Activated T-cell treated with anti-CD3 and anti-CD28 coated beads for 1 hour (primary cell): ENCODE data around the gene TLCD3B.
A peak's percentile ranks its signal among the peaks of the same experiment; 100 is the strongest.
"Not testable (repeated sequence)": the region's sequence is repeated elsewhere in the genome, so short reads cannot be mapped to it uniquely, and the experiment has no call there.

Experiments
- DNase-seq: peaks from one replicate; pipeline ENCODE4 v3.0.0-alpha.2; 2020; ENCODE audit warnings: low read depth

The TLCD3B gene

GRCh38 chr16:30025574-30025973 is 5.5 kb downstream of the TLCD3B start:
- no peak for DNase-seq

GRCh38 chr16:30025156-30025555 is 5.9 kb downstream of the TLCD3B start:
- no peak for DNase-seq

- no peak for DNase-seq
Measured at GRCh38 chr16:30024451-30024850, 6.6 kb downstream of the TLCD3B start.

- no peak for DNase-seq
Measured at GRCh38 chr16:30023586-30023985, 7.5 kb downstream of the TLCD3B start.

DNA sequence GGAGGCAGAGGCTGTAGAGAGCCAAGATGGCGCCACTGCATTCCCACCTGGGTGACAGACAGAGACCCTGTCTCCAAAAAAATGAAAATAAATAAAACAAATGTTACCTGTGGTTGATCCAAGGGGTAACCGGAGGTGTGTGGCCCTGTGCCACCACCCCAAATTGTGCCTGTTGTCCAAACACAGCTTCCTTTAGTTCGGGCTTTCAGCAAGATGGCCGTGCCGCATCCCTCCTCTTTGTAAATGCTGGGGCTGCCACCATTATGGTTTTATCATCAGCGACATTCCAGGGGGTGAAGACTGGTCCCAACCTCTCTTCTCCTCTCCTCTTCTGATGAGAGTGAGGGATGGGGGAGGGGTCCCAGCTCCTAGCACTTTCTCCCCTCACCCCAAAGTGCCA is 8.2 kb downstream of the TLCD3B start, which contains the start of gene C16orf92:
Gene C16orf92 (plus strand): TSS at position 312 of the 400 bp plus-strand sequence. CDS start 143 bp downstream, outside the sequence.
- no peak for DNase-seq

- DNase-seq = no peak
Measured at GRCh38 chr16:30018731-30019158, 12.3 kb downstream of the TLCD3B start.

DNA sequence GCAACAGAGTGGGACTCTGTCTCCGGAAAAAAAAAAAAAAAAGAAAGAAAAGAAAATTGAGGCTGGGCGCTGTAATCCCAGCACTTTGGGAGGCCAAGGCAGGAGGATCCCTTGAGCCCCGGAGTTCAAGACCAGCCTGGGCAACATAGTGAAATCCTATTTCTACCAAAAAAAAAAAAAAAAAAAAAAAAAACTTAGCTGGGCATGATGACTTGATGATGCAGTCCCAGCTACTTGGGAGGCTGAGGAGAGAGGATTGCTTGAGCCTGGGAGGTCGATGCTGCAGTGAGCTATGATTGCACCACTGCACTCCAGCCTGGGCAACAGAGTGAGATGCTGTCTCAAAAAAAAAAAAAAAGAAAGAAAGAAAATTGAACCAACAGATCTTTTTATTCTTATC is 13.1 kb downstream of the TLCD3B start:
- not testable (repeated sequence) for DNase-seq

DNA sequence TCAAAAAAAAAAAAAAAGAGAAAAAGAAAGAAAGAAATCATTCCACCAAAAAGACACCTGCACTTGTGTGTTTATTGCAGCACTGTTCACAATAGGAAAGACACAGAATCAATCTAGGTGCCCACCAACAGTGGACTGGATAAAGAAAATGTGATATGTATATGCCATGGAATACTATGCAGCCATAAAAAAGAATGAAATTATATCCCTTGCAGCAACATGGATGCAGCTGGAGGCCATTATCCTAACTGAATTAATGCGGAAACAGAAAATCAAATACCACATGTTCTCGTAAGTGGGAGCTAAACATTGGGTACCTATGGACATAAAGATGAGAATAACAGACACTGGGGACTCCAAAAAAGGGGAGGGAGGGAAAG is 13.8 kb downstream of the TLCD3B start:
- no peak for DNase-seq

- DNase-seq = no peak
Measured at GRCh38 chr16:30016555-30017276, 14.4 kb downstream of the TLCD3B start.

DNA sequence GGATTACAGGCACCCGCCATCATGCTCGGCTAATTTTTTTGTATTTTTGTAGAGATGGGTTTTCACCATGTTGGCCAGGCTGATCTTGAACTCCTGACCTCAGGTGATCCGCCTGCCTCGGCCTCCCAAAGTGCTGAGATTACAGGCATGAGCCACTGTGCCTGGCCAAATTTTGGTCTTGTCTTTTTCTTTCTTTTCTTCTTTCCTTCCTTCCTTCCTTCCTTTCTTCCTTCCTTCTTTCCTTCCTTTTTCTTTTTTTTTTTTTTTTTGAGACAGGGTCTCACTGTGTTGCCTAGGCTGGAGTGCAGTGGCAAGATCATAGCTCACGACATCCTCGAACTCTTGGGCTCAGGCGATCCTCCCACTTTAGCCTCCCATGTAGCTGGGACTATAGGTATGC is 15.6 kb downstream of the TLCD3B start:
- not testable (repeated sequence) for DNase-seq

DNA sequence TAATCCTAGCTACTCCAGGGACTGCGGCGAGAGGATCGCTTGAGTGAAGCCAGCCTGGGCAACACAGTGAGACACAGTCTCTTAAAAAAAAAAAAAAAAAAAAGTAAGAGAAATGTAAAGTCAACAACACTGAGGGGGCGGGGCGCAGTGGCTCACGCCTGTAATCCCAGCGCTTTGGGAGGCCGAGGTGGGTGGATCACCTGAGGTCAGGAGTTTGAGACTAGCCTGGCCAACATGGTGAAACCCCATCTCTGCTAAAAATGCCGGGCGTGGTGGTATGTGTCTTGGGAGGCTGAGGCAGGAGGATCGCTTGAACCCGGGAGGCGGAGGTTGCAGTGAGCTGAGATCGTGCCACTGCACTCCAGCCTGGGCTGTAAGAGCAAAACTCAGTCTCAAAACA is 18.5 kb downstream of the TLCD3B start:
- not testable (repeated sequence) for DNase-seq

GRCh38 chr16:30011714-30012504 is 19.2 kb downstream of the TLCD3B start:
- no peak for DNase-seq

DNA sequence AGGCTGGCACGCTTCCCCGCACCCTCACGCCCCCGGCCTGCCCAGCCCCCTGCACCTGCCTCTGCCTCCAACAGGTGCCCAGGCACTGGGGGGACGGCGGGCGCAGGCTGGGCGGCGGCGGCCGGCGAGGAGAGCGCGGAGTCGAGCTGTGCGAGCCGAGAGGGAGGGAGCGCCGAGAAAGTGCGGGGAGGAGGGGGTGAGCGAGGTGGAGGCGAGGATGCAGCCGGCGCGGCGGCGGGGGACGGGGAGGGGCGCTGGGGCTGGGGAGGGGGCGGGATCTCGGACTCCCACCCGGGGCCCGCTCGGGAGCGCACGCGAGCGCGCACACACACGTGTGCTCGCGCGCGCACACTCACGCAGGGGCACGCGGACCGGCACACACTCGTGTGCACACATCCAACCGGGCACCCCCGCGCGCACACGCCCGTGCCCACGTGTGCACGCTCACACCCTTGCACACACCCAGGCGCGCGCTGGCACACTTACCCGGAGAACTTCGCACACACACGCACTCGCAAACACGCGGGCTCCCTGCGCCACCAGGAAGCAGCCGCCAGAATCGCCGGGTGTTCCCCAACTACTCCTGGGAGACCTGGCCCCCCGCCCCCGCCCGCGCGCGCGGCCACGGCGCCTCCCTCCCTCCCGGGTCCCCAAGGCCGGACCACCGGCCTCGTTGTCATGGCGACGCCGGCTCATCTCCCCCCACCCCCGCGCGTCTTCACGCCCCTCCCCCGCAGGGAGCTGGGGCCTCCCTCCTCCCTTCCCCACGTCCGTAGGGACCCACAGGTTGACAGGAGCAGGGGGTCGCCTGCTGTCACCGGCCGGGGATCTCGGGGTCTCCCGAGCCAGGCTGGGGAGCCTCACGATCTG is 20.0 kb downstream of the TLCD3B start, which contains the start of gene DOC2A:
Gene DOC2A (minus strand): TSS at position 184 of the 870 bp plus-strand sequence. CDS start 805 bp downstream, outside the sequence.
- DNase-seq = no peak

DNA sequence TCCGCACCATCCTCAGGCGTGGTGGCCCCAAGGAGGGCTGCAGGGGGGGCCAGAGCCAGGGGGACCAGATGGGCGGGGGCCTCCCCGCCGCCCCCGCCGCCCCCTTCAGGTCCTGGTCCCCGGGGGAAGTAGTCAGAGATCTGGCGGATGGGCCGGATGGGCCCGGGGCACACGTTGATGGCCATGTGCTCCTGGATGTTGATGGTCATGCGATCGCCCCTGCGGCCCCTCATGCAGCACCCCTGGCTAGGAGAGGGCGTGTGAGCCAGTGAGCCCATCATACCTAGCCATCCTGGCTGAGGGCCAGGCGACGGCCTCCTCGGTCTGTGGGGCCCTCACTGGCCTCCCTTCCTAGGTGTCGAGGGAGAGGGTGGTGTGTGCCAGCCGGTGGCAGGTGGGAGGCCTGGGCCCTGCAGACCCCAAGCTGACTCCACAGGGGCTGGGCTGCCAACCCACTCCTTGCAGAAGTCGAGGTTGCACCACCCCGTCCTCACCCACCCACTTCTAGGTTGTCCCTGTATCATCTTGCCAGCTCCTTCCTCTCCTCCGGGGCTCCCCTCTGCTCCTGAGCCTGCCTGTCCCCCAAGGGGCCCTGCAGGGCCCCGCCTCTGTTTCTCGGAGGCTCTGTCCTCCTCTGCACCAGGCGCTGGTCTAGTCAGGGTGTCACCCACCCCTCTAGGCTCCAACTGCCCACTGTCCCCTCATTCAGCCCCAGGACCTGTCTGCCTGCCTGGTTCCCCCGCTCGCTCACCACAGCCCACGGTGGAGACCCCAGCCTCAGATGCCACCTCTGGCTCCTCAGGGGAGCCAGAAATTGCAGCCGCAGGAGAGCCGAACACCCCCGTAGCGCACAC is 20.9 kb downstream of the TLCD3B start:
- no peak for DNase-seq

- no peak for DNase-seq
Measured at GRCh38 chr16:30009085-30009862, 21.8 kb downstream of the TLCD3B start.

- DNase-seq = no peak
Measured at GRCh38 chr16:30007378-30007895, 23.6 kb downstream of the TLCD3B start.

GRCh38 chr16:30006659-30007377 is 24.3 kb downstream of the TLCD3B start:
- no peak for DNase-seq

GRCh38 chr16:30006095-30006473 is 25.0 kb downstream of the TLCD3B start:
- DNase-seq = no peak

- peak; percentile 26 for DNase-seq
Measured at GRCh38 chr16:30005341-30006094, 25.6 kb downstream of the TLCD3B start.
